DMS 273 treated with DMSO at 0.1 percent for 48 hours (cell line): ENCODE data around the gene SLC49A3.
"Not testable (repeated sequence)": the region's sequence is repeated elsewhere in the genome, so short reads cannot be mapped to it uniquely, and the experiment has no call there.

Experiments
- DNase-seq: peaks from one replicate; lab custom pipeline; 2025; lab: John Stamatoyannopoulos, UW

The SLC49A3 gene

DNA sequence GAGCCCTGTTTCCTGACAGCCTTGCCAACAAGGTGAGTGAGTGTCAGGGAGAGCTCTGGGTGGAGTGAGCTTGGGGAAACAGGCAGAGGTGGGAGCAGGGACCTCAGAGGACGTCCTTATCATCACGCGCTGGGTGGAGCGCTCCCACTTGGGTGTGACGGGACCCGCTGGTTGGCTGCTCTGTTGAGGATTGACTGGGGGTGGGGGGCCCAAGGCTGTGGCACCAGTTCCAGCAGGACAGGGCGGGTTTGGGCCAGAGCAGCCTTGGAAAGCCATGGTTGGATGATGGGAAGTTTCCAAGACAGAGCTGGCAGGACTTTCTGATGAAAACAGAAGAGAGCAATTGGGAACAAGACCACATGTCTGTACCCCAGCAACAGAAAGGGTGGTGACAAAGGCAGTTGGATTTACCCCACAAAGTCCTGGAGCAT is 13.7 kb upstream of the SLC49A3 start:
- no peak for DNase-seq

DNA sequence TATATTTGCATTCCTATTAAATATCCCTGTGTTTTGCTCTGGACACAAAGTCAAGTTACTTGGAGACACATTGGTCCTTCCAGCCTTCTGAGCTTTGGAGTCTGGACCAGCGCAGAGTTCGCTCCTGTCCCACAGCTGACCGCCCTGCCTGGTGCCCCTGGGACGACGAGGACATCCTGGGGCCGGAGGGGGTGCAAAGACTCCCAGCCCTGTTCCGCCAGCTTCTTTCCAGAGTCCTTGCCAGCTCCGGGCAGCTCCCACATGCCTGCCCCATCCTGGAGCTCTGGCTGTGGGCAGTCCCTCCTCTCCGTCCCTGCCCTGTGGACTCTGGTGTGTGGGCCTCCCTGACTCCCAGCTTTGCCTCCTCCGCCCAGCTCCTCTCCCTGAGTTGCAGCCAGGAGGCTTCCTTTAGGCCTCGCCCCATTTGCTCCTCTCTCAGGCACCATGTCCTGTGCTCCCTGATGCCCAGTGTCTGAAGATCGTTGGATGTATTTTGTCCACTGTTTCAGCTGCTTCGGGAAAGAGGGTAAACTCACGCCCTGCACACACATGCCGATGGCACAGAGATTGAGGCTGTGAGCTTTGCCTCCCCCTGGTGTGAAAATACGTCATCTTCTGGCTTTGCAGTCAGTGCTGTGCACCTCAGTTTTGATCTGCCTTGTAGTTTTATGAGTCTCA is 11.8 kb upstream of the SLC49A3 start:
- DNase-seq: no peak

DNA sequence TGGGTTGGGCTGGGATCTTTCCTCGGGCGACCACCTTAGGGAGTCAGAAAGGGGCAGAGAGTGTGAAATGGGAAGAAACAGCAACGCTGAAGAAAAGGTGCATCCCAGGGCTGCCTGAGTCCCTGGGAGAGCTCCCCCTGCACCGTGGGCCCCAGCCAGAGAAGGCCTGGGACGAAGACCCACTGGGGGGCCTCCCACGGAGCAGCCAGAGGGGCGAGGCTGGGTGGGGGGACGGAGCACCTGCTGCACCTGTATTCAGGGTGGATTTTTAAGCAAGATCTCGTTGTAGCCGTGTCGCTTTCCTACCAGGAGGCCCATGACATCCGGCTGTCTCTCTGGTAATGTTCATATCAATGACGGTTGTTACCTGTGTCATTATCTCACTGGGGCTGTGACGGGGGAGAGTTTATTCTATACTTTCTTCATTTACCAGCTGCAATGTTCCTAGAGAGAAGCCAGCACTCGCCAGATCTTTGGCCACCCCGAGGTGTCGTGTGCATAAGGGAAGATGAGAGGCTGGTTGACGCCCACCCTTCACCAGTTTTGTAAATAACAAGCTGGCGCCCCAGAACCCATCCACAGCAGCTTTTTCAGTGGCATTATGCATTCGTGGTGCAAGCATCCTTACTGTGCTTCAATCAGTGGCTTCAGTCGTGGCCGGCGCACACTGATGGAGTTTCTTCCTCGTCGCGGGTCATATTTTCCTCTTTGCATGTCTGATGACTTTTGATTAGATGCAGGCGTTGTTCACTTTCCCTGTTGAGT is 11.0 kb upstream of the SLC49A3 start:
- DNase-seq: no peak

DNA sequence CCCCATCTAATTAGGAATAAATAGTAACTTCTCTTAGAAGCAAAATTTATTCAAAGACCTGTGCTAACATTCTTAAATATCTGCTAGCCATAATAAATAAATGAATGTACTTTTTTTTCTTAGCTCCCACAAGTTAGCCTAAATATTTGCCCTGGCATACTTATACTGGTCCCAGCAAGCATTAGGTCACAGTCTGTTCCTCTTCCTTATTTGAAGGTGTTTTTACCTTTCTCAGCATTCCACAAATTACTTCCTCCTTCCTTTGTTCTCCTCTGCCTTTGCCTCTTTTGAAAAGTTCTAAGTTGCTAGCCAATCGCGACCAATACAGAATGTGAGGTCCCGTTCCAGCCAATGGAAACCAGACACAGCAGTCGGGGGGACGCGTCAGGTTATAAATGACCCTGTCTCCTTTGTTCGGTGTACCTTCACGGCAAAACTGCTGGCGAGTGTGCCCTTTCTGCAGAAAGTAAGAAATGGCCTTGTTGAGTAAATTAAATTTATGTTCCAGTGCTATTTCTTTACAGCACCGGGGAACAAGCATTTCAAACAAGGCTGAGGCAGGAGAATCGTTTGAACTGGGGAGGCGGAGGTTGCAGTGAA is 5.5 kb upstream of the SLC49A3 start:
- DNase-seq: not testable (repeated sequence)

DNA sequence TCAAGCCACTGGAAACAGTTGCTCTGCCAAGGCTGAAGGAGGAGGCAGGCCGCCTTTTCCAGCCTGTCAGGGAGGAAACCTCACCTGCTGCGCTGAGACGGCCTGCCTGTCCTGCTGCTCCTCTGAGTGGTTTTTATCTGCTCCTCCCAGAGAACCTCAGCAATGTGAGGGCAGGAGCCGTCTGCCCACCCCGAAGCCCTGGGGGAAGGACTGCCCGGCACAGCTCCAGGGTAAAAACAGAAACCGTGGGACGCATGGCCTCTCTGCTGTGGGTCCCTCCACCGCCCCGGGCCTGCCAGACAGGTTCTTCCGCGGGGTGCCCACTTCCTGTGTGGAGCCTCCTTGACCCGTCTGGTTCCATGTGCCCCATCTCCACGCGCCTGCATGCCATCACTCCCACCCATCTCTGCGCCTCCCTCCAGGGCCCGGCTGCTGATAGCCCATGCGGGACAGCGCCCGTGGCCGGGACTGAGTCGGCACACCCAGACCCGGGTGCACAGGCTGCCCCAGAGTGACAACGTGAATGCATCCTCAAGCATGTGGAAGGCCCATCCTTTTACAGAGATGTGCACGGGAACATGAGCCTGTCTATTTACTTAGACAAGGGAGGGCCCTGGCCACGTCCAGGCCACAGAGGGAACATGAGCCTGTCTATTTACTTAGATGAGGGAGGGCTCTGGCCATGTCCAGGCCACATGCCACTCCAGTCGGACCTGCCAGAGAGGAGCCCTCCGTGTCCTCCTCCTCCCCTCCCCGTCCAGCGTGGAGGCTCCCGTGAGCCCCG is 4.0 kb upstream of the SLC49A3 start:
- DNase-seq: no peak

DNA sequence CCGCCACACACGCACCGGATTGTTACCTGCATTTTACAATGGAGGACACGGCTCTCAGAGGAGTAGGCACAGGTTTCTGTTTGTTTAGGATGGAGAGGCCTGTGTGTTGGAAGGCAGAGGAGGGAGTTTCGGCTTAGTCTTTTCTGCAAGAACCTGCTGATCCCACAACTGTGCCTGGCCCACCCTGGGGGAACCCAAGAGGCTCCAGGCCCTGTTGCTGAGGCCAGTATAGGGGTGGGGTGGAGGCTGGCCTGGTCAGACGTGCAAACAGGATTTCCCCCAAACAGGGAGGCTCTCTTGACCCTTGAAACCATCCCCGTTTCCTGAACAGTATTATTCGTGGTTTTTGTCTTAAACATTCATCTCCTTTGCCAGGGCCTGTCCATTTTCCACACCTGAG is 772 bp upstream of the SLC49A3 start:
- DNase-seq: no peak

DNA sequence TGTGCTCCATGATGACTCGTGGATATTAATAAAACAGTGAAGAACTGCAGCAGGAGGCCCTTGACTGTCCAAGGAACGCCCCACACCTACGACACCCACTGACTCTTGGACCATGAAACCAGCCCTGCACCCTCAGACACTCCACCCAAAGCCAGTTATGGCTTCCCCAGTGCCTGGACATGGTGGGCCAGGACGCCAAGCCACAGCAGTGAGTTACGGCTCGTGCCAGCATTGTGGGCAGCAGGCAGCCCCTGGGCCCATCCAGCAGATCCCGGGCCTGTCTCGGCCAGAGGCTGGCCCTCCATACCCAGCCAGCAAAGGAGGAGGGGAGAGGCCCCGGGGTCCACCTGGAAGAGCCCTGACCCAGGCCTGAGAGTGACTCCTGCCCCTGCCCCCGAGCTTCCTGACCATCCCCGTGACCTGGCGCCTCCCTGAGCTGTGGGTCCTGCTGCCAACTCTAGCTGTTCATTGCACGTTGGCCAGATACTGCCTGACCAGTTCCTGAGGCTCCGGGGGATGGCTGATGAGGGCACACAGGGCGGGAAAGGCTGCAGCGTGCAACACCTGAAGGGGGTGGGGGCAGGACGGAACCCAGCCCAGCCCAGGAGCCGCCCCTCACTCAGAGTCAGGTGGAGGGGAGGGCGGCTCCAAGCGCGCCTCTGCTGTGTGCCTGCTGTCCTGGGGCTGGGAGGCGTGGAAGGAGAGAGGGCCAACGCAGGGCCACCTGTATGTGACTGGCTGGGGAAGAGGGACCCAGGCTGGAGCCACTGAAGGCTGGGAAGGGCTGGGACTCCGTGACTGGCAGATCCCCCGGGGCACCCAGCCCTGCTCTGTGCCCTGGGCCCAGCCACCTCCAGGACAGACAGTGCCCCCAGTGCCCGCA is 739 bp downstream of the SLC49A3 start:
- no peak for DNase-seq

DNA sequence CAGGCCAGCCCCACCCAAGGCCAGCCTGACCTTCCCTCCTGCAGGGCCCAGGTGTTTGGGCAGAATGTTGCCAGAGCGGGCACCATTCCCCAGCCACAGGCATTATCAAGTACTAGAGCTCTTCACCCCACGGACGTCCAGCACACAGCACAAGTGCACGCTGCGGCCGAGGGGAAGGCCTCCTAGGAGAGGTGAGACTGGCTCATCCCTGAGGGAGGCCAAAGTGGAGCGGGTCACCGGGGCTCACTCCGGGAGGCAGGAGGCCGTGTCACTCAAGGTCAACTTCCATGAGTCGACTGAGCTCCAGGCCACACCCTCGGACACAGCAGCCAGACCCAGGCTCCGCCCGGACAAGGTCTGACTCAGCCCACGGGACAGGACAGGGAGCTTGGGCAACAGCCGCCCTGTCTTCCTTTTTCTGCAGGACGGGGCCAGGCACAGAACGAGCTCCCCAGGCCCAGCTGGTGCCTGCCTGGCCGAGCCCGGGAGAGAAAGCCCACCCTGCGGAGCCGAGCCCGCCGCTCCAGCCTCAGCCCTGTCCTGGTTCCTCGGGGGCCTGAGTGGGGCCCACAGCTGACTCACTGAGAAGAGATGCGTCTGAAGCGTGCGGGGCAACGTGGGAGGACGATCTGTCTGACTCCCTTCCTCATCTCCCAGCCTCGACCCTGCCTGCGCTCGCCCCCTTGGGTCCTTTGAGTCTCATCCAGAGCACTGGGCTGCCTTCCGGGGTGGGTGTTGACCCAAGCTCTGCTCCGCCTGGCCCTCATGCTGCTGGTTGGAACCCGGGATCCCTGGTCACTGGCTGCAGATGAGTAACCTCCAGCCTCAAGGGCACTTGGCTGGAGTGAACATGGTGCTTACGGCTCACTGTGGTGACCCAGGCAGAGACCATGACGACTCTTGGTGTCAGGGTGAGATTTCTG is 1.6 kb downstream of the SLC49A3 start:
- DNase-seq: no peak

DNA sequence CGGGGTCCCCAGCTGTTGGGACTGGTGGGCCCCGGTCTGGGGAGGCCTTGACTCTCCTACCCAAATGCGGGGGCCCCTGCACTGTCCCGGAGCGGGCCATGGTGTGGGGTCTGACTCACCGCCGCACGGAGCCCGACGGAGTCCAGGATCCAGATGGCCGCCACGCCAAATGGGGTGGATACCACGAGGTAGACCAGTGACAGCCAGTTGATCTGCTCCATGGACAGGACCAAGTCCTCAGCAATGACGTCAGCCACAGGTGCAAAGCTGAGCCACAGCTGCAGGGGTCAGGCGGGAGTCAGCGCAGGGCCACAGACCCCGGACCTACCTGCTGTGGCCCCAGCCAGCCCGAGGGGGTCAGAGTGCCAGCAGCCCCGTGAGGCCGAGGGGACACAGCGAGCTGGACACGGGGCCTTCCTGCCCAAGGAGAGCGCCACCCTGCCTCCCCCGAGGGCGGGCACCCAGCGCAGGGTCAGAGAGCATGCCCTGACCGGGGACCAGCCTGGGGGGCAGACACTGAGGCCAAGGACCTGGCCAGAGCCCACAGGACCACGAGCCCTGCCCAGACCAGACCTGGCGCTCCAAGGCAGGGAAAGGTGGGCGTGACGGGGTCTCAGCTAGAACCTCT is 2.4 kb downstream of the SLC49A3 start:
- DNase-seq: no peak

DNA sequence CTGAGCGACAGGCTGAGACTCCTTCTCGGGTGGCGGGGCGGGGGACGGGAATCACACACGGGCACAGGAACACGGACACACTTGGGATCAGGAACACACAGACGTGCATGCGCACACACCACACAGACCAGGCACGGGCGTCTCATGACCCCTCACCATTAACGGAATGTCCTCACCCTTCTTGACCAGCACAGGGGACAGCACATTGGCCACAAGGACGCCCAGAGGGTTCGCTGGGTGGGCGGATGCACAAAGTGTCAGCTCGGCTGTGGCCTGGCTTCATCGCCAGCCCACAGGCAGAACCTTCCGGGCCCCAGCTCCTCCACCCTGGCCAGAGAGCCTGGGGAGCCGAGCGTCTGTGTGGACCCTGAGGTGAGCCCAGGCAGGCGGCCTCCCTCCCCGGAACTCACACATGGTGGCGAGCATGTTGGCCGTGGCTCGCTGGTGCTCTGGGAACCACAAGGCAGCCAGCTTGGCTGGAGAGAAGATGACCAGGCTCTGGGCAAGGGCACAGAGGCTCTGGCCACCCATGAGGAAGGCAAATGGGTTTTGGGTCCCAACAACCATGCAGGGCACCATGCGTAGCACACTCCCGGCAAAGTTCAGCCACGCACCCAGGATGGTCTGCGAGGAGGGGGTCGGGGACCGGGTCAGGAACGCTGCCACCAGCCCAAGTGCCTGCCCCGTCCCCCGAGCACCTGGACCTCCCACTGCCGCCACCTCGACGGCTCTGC is 3.1 kb downstream of the SLC49A3 start:
- DNase-seq: no peak

DNA sequence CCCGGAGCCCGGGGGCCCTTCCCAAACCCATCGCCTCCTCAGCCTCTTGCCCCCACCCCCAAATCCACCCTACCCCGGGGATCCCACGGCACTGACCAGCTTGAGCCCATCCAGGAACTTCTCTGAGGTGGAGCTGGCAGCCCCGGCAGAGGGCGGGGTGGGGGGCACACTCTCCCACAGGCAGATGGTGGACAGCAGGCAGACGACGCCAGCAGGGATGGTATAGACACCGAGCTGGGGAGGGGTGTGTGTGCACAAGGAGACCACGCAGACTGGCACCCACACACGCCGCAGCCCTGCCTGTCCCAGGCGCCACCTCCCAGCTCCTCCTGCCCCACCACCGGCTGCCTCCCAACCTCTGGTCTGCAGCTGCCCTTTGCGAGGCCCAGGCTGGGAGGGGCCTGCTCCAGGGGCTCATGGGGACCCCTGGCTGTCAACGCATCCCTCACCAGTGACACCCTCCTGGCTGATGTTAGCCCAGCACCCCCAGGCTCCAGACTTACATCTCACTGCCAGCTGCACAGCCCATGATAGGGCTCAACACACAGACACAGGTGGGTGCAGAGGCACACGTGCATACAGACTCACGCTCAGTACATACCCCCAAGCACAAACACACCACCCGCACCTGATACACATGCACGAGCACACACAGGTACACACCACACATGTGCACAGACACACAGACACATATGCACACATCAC is 4.2 kb downstream of the SLC49A3 start:
- DNase-seq: no peak

DNA sequence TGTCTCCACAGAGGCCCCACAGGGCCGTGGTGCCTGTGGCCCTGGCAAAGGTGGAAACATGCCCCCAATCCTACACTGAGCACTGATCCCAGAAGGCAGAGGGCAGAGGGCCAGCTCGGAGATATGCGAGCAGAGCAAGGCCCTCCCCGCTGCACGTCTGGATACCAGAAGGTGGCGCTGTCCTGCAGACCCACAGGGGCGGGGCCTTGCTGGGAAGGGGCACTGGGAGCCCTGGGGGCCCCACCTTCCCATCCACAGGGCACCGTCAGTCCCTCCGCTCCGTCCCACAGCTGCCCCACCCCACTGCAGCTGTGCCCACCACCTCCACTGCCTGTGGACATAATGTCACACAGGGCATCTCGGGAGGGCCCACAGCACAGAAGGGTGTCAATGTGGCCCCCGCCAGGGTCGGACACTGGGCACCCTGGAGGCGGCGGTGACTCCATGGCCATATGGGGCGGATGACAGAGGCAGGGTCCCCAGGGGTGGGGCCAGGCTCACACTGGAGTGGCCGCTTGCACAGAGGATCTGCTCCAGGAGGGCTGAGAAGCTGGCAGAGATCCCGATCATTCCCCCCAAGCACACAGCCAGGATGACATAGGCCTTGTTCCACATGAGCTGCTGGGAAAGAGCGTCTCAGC is 4.8 kb downstream of the SLC49A3 start:
- peak; percentile 32 for DNase-seq

DNA sequence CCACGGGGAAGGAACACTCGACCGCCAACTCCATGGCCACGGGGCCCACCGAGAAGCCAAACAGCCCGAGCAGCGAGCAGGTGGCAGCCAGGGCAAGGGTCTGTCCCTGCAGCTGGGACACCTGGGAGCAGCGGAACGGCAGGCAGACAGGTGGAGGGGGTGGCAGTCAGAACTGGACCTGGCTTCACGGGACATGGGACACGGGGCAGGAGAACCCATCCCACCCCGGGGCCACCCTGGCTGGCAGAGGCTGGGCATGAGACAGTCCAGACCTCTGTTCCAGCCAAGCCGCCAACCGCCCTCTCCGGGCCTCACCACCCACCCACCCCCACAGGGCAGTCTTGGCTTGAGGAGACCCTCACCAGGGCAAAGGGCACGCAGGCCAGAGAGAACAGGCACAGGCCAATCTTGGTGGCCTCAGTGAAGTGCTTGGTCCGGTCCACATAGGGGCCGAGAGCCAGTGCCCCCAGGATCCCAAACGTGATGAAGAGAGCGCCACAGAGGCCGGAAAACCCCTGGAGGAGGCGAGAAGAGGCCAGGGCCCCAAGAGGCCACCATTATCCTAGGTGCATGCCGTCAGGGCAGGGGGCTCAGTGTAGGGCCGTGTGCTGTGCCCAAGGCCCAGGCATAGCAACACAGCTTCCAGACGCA is 5.6 kb downstream of the SLC49A3 start:
- no peak for DNase-seq

DNA sequence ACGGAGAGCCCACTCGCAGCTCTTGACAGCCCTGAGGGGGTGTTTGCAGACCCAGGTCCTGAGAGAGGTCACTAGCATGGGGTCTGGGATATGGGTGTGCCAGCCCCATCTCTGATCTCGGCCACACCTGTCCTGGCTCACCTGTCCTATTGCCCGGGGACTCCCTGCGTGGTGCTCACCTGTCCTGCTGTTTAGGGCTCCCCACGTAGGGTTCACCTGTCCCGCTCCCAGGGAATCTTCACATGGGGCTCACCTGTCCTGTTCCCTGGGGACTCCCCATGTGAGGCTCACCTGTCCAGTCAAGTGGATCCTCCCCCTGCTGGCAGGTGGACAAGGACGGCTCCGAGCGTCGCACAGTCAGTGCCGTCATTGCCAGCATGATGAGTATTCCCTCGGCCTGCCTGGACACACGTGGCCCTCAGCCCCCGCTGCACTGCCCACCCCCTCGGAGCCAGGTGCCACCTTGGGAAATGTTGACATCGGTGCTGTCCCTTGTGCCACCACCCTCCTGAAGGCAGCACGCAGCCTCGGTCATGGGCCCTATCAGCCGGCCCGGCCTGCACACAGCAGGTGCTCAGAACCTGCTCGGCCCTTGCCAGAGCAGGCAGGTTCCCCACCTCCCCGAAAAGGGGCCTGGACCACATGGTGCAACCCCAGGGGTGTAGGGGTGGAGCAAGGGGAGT is 6.3 kb downstream of the SLC49A3 start:
- no peak for DNase-seq

DNA sequence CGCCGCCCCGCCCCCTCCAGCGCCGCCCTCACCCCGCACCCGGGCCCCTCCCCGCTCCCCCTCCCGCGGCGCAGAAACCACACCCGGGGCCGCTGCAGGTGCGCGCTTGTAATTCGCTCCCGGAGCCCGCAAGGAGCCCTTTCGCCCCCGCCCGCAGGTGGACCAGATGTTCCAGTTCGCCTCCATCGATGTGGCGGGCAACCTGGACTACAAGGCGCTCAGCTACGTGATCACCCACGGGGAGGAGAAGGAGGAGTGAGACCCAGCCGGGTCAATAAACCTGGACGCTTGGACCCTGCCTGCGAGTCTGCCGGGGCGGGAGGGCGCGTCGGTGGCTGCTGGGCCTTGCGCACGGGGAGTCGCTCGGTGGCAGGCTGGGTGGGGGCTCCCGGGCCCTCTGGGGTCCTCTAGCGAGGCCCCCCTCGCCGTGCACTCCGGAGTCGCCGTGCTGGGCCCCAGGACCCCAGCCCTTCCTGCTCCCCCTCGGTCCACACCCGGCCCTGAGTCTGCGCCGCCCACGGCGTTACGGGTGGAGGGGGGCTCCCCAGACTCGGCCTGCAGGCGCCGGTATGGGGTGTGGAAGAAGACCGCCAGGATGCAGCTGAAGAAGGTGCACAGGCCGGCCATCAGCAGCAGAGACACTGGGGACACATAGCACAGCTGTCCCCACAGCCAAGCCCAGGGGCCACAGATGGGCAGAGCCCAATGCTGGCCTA is 7.1 kb downstream of the SLC49A3 start:
- DNase-seq: no peak

DNA sequence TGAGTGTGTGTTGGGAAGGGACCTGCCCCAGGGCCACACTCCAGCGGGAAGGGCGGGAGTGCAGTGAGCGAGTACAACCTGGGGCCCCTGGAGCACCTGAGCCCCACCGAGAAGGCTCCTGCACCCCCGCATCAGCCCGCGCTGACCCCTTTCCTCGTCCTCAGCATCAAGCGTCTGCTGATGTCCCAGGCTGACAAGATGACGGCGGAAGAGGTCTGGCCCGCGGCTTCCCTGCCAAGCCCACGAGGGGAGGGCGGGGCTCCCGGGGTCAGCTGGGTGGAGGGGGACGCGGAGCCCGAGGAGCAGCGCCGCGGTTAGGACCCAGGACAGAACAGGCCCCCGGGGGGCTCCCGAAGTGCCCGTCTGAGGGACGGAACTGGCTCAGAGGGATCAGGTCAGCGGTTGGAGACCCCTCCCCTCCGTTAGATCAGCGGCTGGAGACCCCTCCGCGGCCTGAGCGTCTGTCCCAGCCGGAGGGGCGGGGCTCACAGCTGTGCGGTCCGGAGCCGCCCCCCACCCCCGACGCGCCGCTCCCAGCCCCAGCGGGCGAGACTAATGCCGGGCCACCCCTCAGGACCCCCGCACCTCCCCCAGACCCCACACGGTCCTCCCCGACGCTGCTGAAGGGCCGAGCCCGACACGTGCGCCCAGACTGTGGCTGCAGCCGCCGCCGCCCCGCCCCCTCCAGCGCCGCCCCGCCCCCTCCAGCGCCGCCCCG is 7.9 kb downstream of the SLC49A3 start:
- no peak for DNase-seq
